GM12878 (cell line): ENCODE measurements around the gene RASA1. TPM values are rescaled to one million over a fixed set of nuclear protein-coding genes. Genes with fewer than 3 reads are reported as not detected.

Experiments
- ATAC-seq: fragments of 200-7000 bp; cut with Tn5 transposase; 3 replicates; pipeline ENCODE4 v1.9.1; 2020; ENCODE audit warnings: mild to moderate bottlenecking, moderate library complexity
- BruUV-seq: library from RNA; stranded (reverse); fragments of 400-500 nt; replicated peaks from 2 replicates; lab custom pipeline; 2021; lab: Mats Ljungman, UMichigan
- CTCF ChIA-PET: fragments of 300-600 bp; sonication (Branson Sonifier 250); formaldehyde crosslinking; extraction: SDS; loops from one replicate; lab custom pipeline; 2021; ENCODE audit warnings: inconsistent platforms; lab: Yijun Ruan, JAX
- POLR2A ChIA-PET: fragments of 350-600 bp; formaldehyde crosslinking; extraction: SDS; loops from one replicate; lab custom pipeline; 2021; ENCODE audit warnings: inconsistent platforms; lab: Charles Lee
- RAD21 ChIA-PET: fragments of 300-600 bp; sonication (Branson Sonifier 250); formaldehyde crosslinking; loops from one replicate; lab custom pipeline; 2023; ENCODE audit warnings: antibody characterized with exemption; ENCODE audit not compliant: unreplicated experiment; lab: Charles Lee
- SMC1A ChIA-PET: fragments of 300-600 bp; sonication (Branson Sonifier 250); formaldehyde crosslinking; loops from one replicate; lab custom pipeline; 2023; ENCODE audit not compliant: unreplicated experiment, uncharacterized antibody; lab: Charles Lee
- DNase-seq: peaks from one replicate; pipeline ENCODE4 v3.0.0-alpha.2; 2011; ENCODE audit warnings: low read depth, low spot score
- FAIRE-seq: peaks from 3 replicates; lab custom pipeline; 2011; peaks lifted over from hg19 to GRCh38; lab: Jason Lieb, UNC
- H2AFZ ChIP-seq: 2 replicates; pipeline ENCODE4 v1.6.0; 2011; ENCODE audit warnings: low read depth, low read length, control low read depth; ENCODE audit not compliant: control insufficient read depth
- H3K27ac ChIP-seq: 2 replicates; pipeline ENCODE4 v1.5.1; 2011; ENCODE audit warnings: control low read depth; ENCODE audit not compliant: control insufficient read depth, insufficient read depth
- H3K27me3 ChIP-seq, 2 experiments: replicated peaks in 1 of 2; 2 replicates each; pipeline versions ENCODE4 v1.6.0 to v1.6.1; 2011; ENCODE audit warnings: low read length in 1 of 2; ENCODE audit not compliant: control insufficient read depth in 2 of 2, insufficient read depth in 2 of 2
- H3K36me3 ChIP-seq, 2 experiments: 2 replicates each; pipeline ENCODE4 v1.5.1; 2011; ENCODE audit warnings: low read length in 1 of 2; ENCODE audit not compliant: control insufficient read depth in 2 of 2, insufficient read depth in 2 of 2
- H3K4me1 ChIP-seq: 2 replicates; pipeline ENCODE4 v1.6.1; 2011; ENCODE audit warnings: mild to moderate bottlenecking, low read length, moderate library complexity, mixed read lengths; ENCODE audit not compliant: control insufficient read depth, insufficient read depth
- H3K4me2 ChIP-seq: 2 replicates; pipeline ENCODE4 v1.6.0; 2011; ENCODE audit warnings: control low read depth; ENCODE audit not compliant: control insufficient read depth, insufficient read depth
- H3K4me3 ChIP-seq: fragments of 200-600 bp; sonication (generic); 2 replicates; pipeline ENCODE4 v1.5.1; 2016
- H3K79me2 ChIP-seq: 2 replicates; pipeline ENCODE4 v1.6.0; 2011; ENCODE audit warnings: low read length; ENCODE audit not compliant: control insufficient read depth, insufficient read depth
- H3K9ac ChIP-seq: 2 replicates; pipeline ENCODE4 v1.8.0; 2011; ENCODE audit warnings: low read length, control low read depth, mixed read lengths; ENCODE audit not compliant: control insufficient read depth, insufficient read depth
- H3K9me3 ChIP-seq: replicated peaks from 3 replicates; pipeline ENCODE4 v1.5.1; 2011; ENCODE audit warnings: mild to moderate bottlenecking, low read length; ENCODE audit not compliant: control insufficient read depth, insufficient read depth
- H4K20me1 ChIP-seq: 2 replicates; pipeline ENCODE4 v1.6.0; 2011; ENCODE audit not compliant: control insufficient read depth, insufficient read depth
- ETV6 ChIP-seq, 2 experiments: fragments of 450-650 bp in 1 of 2; IDR thresholded peaks in 1 of 2; conservative IDR thresholded peaks in 1 of 2; 2 replicates each; pipeline ENCODE4 v1.6.1; 2014; ENCODE audit warnings: antibody characterized with exemption in 1 of 2, borderline replicate concordance in 1 of 2, low read depth in 1 of 2, mild to moderate bottlenecking in 1 of 2, moderate library complexity in 1 of 2
- SPI1 ChIP-seq: IDR thresholded peaks from 2 replicates; pipeline ENCODE4 v1.6.1; 2011; ENCODE audit warnings: low read depth, mild to moderate bottlenecking, low read length, moderate library complexity, borderline replicate concordance; ENCODE audit not compliant: insufficient read depth
- WGBS: methylation state at CpG from one replicate; pipeline ENCODE4 v1.1.6; 2016; ENCODE audit warnings: low lambda C conversion rate; ENCODE audit not compliant: insufficient replicate concordance, insufficient coverage; ENCODE audit errors: missing lambda C conversion rate; 5-methylcytosine and 5-hydroxymethylcytosine counted together
- in situ Hi-C: fragments of 300-500 bp; cut with MboI; formaldehyde crosslinking; loops from 9 replicates; pipeline ENCODE4 v1.14.3; 2018; ENCODE audit warnings: mixed read lengths
- intact Hi-C: fragments of 100-400 bp; cut with micrococcal nuclease; formaldehyde crosslinking; loops from one replicate; pipeline ENCODE4 v1.14.2; 2022; ENCODE audit not compliant: unreplicated experiment
- polyA plus RNA-seq, 11 experiments: library from polyadenylated mRNA; depleted of rRNA in 4 of 11; unstranded in 6 of 11; stranded (reverse) in 5 of 11; fragments of >200 nt; fragmentation: Nextera tagmentation in 4 of 11; fragmentation: Illumina TruSeq in 1 of 11; extraction: Ambion mirVana in 4 of 11; extraction: Trizol in 1 of 11; gene quantifications; 1 replicate in 1 of 11; 2 replicates in 10 of 11; pipeline versions ENCODE4 v1.2.1 to v1.2.3, GENCODE V29; 2011 to 2016; ENCODE audit warnings: inconsistent platforms in 2 of 11, missing spikeins in 2 of 11, low read depth in 1 of 11
- total RNA-seq, 4 experiments: library from RNA; depleted of rRNA in 3 of 4; stranded (reverse); fragments of >200 nt in 3 of 4; fragmentation: Illumina TruSeq in 1 of 4; extraction: Trizol in 1 of 4; gene quantifications; 2 replicates each; pipeline versions ENCODE4 v1.2.1 to v1.2.3, GENCODE V29; 2013 to 2021
- TF ChIP-seq, protein P1 (sequence below): IDR thresholded peaks from 2 replicates; pipeline ENCODE4 v1.6.1; 2012; ENCODE audit warnings: low read length, inconsistent platforms

The RASA1 gene
- total and polyA plus RNA-seq, 10 of the 15 experiments (the other 5 are each of a cell fraction or from before 2014, with no cell fraction given) = 7.8 to 72.3 (median 21.8) TPM

DNA sequence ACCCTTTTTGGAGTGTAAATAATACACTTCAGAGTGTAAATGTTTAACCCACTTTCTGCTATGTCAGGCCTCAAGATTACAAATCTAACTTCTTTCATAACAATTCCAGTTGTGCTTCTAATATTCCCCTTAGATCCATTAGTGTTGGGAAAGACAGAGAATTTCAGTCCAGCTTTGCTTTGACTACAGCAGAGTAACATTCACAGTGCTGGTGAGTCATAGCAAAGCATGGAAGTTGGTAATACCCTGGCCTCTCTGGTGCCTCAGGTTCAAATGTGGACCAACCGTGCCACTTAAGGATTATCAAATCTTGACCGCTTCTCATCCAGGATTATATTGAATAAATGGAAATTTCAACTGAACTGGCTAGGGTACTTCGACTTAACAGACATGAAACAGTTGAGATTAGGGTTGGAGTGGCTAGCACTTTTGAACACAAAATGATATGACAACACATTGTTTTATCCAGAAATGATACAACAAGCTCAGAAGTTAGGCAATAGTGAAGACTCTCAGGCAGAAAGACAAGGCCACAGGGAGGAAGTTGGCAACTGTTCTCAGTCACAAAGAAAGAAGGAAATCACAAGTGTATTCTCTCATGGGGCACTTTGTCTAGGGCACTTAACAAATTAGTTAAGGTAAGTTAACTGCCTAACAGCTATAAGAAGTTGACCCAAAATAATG, 24.4 kb upstream of the RASA1 start:
- DNase-seq (no peak), ATAC-seq (peak; percentile 62), FAIRE-seq (no peak)
- POLR2A ChIA-PET = interaction anchor here (1.7 to 1.8 kb wide), 2 partner anchors 9 to 12 kb away, joined by 4 to 6 read pairs; no protein-coding TSS in a partner anchor
- RAD21 ChIA-PET = interaction anchor here (0.6 to 1.7 kb wide), 4 partner anchors 21 to 126 kb away, joined by 3 to 7 read pairs (median 4); no protein-coding TSS in a partner anchor
- no peaks in the 10 kb centered on the region for H3K27me3 ChIP-seq
- WGBS = 63% methylated on average over 3 of the region's 3 CpGs
- no peak overlapping the region for H3K9ac ChIP-seq
- CTCF ChIA-PET = interaction anchor here (1.6 kb wide), 1 partner anchor 11 kb away, joined by 8 read pairs; no protein-coding TSS in a partner anchor
- H3K4me1 ChIP-seq = no peaks in the 10 kb centered on the region; the same call in 1 of the 2 replicates
- peak overlapping the region; percentile 45; the same call in 1 of the 2 replicates for H2AFZ ChIP-seq
- H3K4me2 ChIP-seq = no peak overlapping the region
- H3K79me2 ChIP-seq = no peaks in the 10 kb centered on the region
- TF ChIP-seq, protein P1, sequence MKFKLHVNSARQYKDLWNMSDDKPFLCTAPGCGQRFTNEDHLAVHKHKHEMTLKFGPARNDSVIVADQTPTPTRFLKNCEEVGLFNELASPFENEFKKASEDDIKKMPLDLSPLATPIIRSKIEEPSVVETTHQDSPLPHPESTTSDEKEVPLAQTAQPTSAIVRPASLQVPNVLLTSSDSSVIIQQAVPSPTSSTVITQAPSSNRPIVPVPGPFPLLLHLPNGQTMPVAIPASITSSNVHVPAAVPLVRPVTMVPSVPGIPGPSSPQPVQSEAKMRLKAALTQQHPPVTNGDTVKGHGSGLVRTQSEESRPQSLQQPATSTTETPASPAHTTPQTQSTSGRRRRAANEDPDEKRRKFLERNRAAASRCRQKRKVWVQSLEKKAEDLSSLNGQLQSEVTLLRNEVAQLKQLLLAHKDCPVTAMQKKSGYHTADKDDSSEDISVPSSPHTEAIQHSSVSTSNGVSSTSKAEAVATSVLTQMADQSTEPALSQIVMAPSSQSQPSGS = no peak
- no peak for TF ChIP-seq ETV6 (conservative IDR thresholded peaks at IDR 0.05 in 1 of 2, IDR thresholded peaks at IDR 0.05 in 1 of 2; ENCODE audit: borderline replicate concordance in 1 of 2, low read depth in 1 of 2)
- TF ChIP-seq SPI1 = peak; percentile 26; the same call in 1 of the 2 replicates
- SMC1A ChIA-PET = interaction anchor here (0.7 to 3.1 kb wide), 9 partner anchors 9 to 168 kb away, joined by 3 to 21 read pairs (median 3); partner anchors contain the start of gene RASA1
- in situ Hi-C loops (no loop called here), intact Hi-C loops (no loop called here)
- BruUV-seq = no TSS peak
- H3K4me3 ChIP-seq = no peak overlapping the region
- H4K20me1 ChIP-seq = no peaks in the 10 kb centered on the region
- no peaks in the 10 kb centered on the region for H3K36me3 ChIP-seq
- no peak overlapping the region for H3K27ac ChIP-seq
- H3K9me3 ChIP-seq = no peaks in the 10 kb centered on the region
